ENCODE results near the gene CSF1. TPM values are rescaled to one million over a fixed set of nuclear protein-coding genes. Genes with fewer than 3 reads are reported as not detected.

CSF1 gene
- total and polyA plus RNA-seq, 2 of the 13 experiments (the other 11 are each of a cell fraction or from before 2014, with no cell fraction given) = 4.6 to 13.3 TPM

DNA sequence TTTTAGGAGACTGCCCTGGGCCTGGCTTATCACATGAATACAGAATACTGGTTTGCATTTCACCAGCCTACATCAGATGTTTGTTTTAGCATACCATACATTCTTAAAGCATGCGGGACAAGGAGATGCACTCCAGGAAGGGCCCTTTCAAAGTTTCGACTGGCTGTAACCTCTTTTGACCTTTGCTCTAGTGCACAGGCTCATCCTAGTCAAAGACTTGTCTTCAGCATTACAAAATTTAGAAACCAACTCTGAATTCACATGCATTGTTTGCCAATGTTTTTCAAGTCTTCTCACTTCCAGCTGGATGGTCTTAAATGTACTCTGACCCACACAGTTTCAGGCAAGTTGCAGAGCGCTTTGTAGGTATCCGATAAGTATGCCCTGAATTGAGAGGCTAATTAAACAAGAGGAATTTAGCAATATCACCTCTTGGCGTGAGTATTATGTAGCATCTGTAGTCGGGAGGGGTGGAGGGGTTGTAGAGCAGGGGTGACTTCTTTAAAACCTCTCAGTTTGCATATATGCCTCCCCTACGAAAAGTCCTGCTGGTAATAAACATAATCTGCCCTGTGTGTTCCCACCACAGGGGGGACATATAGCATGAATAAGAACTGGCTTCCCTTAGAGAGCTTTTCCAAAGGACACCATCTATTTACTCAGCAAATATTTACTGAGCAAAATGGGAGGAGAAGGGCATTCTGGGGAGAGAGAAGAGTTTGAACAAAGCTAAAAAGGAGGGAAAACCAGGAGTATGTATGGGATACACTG, 49.5 kb downstream of the CSF1 start (continued):
- TF ChIP-seq ZFY (CRISPR knock-in tag; IDR thresholded peaks at IDR 0.05) (peak; percentile 22; the same call in 1 of the 2 replicates), NR2F2 (IDR thresholded peaks at IDR 0.05; ENCODE audit: borderline replicate concordance, low read depth) (peak; percentile 82), CBX5 (CRISPR knock-in tag; IDR thresholded peaks at IDR 0.05; ENCODE audit: borderline replicate concordance) (no peak), ZNF101 (CRISPR knock-in tag; IDR thresholded peaks at IDR 0.05; ENCODE audit: borderline replicate concordance, low read depth) (no peak), ZSCAN25 (CRISPR knock-in tag; IDR thresholded peaks at IDR 0.05) (peak; percentile 81), FOSL1 (CRISPR knock-in tag; IDR thresholded peaks at IDR 0.05; ENCODE audit: borderline replicate concordance) (no peak), ZNF747 (CRISPR knock-in tag; IDR thresholded peaks at IDR 0.05; ENCODE audit: borderline replicate concordance) (peak; percentile 71; the same call in 1 of the 2 replicates), POLR2G (IDR thresholded peaks at IDR 0.05; ENCODE audit: low read depth, low read length) (no peak), ZNF724P (CRISPR knock-in tag; IDR thresholded peaks at IDR 0.05; ENCODE audit: borderline replicate concordance) (no peak), HMGA1 (CRISPR knock-in tag; conservative IDR thresholded peaks at IDR 0.05) (no peak), ZNF484 (CRISPR knock-in tag; IDR thresholded peaks at IDR 0.05; ENCODE audit: borderline replicate concordance, low read depth) (no peak)
- TF ChIP-seq, protein P1, sequence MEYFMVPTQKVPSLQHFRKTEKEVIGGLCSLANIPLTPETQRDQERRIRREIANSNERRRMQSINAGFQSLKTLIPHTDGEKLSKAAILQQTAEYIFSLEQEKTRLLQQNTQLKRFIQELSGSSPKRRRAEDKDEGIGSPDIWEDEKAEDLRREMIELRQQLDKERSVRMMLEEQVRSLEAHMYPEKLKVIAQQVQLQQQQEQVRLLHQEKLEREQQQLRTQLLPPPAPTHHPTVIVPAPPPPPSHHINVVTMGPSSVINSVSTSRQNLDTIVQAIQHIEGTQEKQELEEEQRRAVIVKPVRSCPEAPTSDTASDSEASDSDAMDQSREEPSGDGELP (IDR thresholded peaks at IDR 0.05; ENCODE audit: borderline replicate concordance, low read depth) = 0 out of 2 replicates have a peak, but pooled peaks have one; percentile 62
- TF ChIP-seq, protein P2, sequence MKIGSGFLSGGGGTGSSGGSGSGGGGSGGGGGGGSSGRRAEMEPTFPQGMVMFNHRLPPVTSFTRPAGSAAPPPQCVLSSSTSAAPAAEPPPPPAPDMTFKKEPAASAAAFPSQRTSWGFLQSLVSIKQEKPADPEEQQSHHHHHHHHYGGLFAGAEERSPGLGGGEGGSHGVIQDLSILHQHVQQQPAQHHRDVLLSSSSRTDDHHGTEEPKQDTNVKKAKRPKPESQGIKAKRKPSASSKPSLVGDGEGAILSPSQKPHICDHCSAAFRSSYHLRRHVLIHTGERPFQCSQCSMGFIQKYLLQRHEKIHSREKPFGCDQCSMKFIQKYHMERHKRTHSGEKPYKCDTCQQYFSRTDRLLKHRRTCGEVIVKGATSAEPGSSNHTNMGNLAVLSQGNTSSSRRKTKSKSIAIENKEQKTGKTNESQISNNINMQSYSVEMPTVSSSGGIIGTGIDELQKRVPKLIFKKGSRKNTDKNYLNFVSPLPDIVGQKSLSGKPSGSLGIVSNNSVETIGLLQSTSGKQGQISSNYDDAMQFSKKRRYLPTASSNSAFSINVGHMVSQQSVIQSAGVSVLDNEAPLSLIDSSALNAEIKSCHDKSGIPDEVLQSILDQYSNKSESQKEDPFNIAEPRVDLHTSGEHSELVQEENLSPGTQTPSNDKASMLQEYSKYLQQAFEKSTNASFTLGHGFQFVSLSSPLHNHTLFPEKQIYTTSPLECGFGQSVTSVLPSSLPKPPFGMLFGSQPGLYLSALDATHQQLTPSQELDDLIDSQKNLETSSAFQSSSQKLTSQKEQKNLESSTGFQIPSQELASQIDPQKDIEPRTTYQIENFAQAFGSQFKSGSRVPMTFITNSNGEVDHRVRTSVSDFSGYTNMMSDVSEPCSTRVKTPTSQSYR (CRISPR knock-in tag; IDR thresholded peaks at IDR 0.05; ENCODE audit: borderline replicate concordance) = peak; percentile 43; the same call in 1 of the 2 replicates
- TF ChIP-seq, protein P3, sequence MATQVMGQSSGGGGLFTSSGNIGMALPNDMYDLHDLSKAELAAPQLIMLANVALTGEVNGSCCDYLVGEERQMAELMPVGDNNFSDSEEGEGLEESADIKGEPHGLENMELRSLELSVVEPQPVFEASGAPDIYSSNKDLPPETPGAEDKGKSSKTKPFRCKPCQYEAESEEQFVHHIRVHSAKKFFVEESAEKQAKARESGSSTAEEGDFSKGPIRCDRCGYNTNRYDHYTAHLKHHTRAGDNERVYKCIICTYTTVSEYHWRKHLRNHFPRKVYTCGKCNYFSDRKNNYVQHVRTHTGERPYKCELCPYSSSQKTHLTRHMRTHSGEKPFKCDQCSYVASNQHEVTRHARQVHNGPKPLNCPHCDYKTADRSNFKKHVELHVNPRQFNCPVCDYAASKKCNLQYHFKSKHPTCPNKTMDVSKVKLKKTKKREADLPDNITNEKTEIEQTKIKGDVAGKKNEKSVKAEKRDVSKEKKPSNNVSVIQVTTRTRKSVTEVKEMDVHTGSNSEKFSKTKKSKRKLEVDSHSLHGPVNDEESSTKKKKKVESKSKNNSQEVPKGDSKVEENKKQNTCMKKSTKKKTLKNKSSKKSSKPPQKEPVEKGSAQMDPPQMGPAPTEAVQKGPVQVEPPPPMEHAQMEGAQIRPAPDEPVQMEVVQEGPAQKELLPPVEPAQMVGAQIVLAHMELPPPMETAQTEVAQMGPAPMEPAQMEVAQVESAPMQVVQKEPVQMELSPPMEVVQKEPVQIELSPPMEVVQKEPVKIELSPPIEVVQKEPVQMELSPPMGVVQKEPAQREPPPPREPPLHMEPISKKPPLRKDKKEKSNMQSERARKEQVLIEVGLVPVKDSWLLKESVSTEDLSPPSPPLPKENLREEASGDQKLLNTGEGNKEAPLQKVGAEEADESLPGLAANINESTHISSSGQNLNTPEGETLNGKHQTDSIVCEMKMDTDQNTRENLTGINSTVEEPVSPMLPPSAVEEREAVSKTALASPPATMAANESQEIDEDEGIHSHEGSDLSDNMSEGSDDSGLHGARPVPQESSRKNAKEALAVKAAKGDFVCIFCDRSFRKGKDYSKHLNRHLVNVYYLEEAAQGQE (IDR thresholded peaks at IDR 0.05; ENCODE audit: borderline replicate concordance in 1 of 2, low read depth in 1 of 2, low read length in 2 of 2) = no peak
- TF ChIP-seq, protein P4, sequence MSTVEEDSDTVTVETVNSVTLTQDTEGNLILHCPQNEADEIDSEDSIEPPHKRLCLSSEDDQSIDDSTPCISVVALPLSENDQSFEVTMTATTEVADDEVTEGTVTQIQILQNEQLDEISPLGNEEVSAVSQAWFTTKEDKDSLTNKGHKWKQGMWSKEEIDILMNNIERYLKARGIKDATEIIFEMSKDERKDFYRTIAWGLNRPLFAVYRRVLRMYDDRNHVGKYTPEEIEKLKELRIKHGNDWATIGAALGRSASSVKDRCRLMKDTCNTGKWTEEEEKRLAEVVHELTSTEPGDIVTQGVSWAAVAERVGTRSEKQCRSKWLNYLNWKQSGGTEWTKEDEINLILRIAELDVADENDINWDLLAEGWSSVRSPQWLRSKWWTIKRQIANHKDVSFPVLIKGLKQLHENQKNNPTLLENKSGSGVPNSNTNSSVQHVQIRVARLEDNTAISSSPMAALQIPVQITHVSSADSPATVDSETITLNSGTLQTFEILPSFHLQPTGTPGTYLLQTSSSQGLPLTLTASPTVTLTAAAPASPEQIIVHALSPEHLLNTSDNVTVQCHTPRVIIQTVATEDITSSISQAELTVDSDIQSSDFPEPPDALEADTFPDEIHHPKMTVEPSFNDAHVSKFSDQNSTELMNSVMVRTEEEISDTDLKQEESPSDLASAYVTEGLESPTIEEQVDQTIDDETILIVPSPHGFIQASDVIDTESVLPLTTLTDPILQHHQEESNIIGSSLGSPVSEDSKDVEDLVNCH (CRISPR knock-in tag; IDR thresholded peaks at IDR 0.05) = no peak
- TF ChIP-seq, protein P5, sequence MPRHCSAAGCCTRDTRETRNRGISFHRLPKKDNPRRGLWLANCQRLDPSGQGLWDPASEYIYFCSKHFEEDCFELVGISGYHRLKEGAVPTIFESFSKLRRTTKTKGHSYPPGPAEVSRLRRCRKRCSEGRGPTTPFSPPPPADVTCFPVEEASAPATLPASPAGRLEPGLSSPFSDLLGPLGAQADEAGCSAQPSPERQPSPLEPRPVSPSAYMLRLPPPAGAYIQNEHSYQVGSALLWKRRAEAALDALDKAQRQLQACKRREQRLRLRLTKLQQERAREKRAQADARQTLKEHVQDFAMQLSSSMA (CRISPR knock-in tag; IDR thresholded peaks at IDR 0.05) = no peak
- TF ChIP-seq, protein P6, sequence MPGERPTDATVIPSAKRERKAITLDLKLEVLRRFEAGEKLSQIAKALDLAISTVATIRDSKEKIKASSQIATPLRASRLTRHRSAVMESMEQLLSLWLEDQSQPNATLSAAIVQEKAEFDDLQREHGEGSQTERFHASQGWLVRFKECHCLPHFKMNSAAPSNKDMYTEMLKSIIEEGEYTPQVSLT (CRISPR knock-in tag; IDR thresholded peaks at IDR 0.05; ENCODE audit: borderline replicate concordance, low read depth) = no peak

Data from HepG2 (cell line).